ENCODE results near the gene SNX25. TPM values are rescaled to one million over a fixed set of nuclear protein-coding genes. Genes with fewer than 3 reads are reported as not detected.
"Not testable (repeated sequence)": the region's sequence is repeated elsewhere in the genome, so short reads cannot be mapped to it uniquely, and the experiment has no call there.

The SNX25 gene
- total RNA-seq, 1 experiment from 2014 or later: 16.7 TPM

GRCh38 chr4:185328586-185328985, 119.2 kb downstream of the SNX25 start:
- DNase-seq (ENCODE audit: low read depth, low spot score) (no peak), ATAC-seq (no peak)
- in situ Hi-C loops (cut with HindIII; ENCODE audit: low pct_unique_long_range_greater_than_20kb, low sequenced_read_pairs) (no loop called here), intact Hi-C loops (cut with micrococcal nuclease; ENCODE audit: unreplicated experiment) (no loop called here)
- no peak overlapping the region for H3K27ac ChIP-seq (ENCODE audit: low read length)
- H3K4me3 ChIP-seq (ENCODE audit: low read depth in 2 of 2, low read length in 2 of 2): no peak overlapping the region
- CTCF ChIA-PET: no interaction called here
- H3K27me3 ChIP-seq (ENCODE audit: control insufficient read depth, insufficient read depth, low read length): no peaks in the 10 kb centered on the region
- no peaks in the 10 kb centered on the region for H3K4me1 ChIP-seq (ENCODE audit: control insufficient read depth, insufficient read depth, low read length)
- no peak for TF ChIP-seq SIN3A (IDR thresholded peaks at IDR 0.05; ENCODE audit: borderline replicate concordance, insufficient read depth, low read depth, low read length)
- no peak for TF ChIP-seq REST (IDR thresholded peaks at IDR 0.05; ENCODE audit: insufficient read depth in 1 of 2, low read depth in 2 of 2, low read length in 1 of 2)
- TF ChIP-seq, protein P1, sequence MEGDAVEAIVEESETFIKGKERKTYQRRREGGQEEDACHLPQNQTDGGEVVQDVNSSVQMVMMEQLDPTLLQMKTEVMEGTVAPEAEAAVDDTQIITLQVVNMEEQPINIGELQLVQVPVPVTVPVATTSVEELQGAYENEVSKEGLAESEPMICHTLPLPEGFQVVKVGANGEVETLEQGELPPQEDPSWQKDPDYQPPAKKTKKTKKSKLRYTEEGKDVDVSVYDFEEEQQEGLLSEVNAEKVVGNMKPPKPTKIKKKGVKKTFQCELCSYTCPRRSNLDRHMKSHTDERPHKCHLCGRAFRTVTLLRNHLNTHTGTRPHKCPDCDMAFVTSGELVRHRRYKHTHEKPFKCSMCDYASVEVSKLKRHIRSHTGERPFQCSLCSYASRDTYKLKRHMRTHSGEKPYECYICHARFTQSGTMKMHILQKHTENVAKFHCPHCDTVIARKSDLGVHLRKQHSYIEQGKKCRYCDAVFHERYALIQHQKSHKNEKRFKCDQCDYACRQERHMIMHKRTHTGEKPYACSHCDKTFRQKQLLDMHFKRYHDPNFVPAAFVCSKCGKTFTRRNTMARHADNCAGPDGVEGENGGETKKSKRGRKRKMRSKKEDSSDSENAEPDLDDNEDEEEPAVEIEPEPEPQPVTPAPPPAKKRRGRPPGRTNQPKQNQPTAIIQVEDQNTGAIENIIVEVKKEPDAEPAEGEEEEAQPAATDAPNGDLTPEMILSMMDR (IDR thresholded peaks at IDR 0.05): no peak
- no peak for TF ChIP-seq TCF7L2 (IDR thresholded peaks at IDR 0.05; ENCODE audit: low read depth, low read length)
- no peak for TF ChIP-seq POLR2AphosphoS5 (IDR thresholded peaks at IDR 0.05; ENCODE audit: low read depth, low read length)
- no peaks in the 10 kb centered on the region for H3K9me3 ChIP-seq (ENCODE audit: control insufficient read depth, insufficient read depth, low read depth, low read length)
- BruUV-seq (replicated peaks): no TSS peak
- H3K36me3 ChIP-seq (ENCODE audit: control insufficient read depth, insufficient read depth, low read length): no peaks in the 10 kb centered on the region
- POLR2A ChIA-PET: interaction anchor here (0.6 kb wide), 1 partner anchor 121 kb away, joined by 5 read pairs; no protein-coding TSS in a partner anchor

- in situ Hi-C loops (cut with HindIII; ENCODE audit: low pct_unique_long_range_greater_than_20kb, low sequenced_read_pairs); BruUV-seq (replicated peaks); H3K27ac ChIP-seq (ENCODE audit: low read length); intact Hi-C loops (cut with micrococcal nuclease; ENCODE audit: unreplicated experiment); H3K27me3 ChIP-seq (ENCODE audit: control insufficient read depth, insufficient read depth, low read length); ATAC-seq; DNase-seq (ENCODE audit: low read depth, low spot score); H3K4me3 ChIP-seq (ENCODE audit: low read depth in 2 of 2, low read length in 2 of 2); CTCF ChIA-PET; H3K9me3 ChIP-seq (ENCODE audit: control insufficient read depth, insufficient read depth, low read depth, low read length); H3K36me3 ChIP-seq (ENCODE audit: control insufficient read depth, insufficient read depth, low read length); POLR2A ChIA-PET; H3K4me1 ChIP-seq (ENCODE audit: control insufficient read depth, insufficient read depth, low read length): not testable (repeated sequence)
Measured at GRCh38 chr4:185329879-185330510, 120.6 kb downstream of the SNX25 start.

GRCh38 chr4:185332575-185333464, 123.4 kb downstream of the SNX25 start:
- DNase-seq (ENCODE audit: low read depth, low spot score): no peak
- no TSS peak for BruUV-seq (replicated peaks)
- Histone ChIP-seq H3K4me3 (ENCODE audit: low read depth in 2 of 2, low read length in 2 of 2) (no peak overlapping the region), H3K4me1 (ENCODE audit: control insufficient read depth, insufficient read depth, low read length) (no peaks in the 10 kb centered on the region), H3K9me3 (ENCODE audit: control insufficient read depth, insufficient read depth, low read depth, low read length) (no peaks in the 10 kb centered on the region), H3K27me3 (ENCODE audit: control insufficient read depth, insufficient read depth, low read length) (no peaks in the 10 kb centered on the region), H3K27ac (ENCODE audit: low read length) (no peak overlapping the region), H3K36me3 (ENCODE audit: control insufficient read depth, insufficient read depth, low read length) (no peaks in the 10 kb centered on the region)
- intact Hi-C loops (cut with micrococcal nuclease; ENCODE audit: unreplicated experiment) (no loop called here), in situ Hi-C loops (cut with HindIII; ENCODE audit: low pct_unique_long_range_greater_than_20kb, low sequenced_read_pairs) (no loop called here)
- CTCF ChIA-PET: no interaction called here
- ATAC-seq: no peak
- POLR2A ChIA-PET: no interaction called here
- TF ChIP-seq POLR2AphosphoS5 (IDR thresholded peaks at IDR 0.05; ENCODE audit: low read depth, low read length) (no peak), TCF7L2 (IDR thresholded peaks at IDR 0.05; ENCODE audit: low read depth, low read length) (no peak), SIN3A (IDR thresholded peaks at IDR 0.05; ENCODE audit: borderline replicate concordance, insufficient read depth, low read depth, low read length) (no peak), REST (IDR thresholded peaks at IDR 0.05; ENCODE audit: insufficient read depth in 1 of 2, low read depth in 2 of 2, low read length in 1 of 2) (no peak)
- TF ChIP-seq, protein P1 (IDR thresholded peaks at IDR 0.05): no peak
